Activated naive CD4-positive, alpha-beta T cell treated with anti-CD3 and anti-CD28 coated beads, Interleukin-2, amount 50 U/mL, for 16 hours (primary cell): ENCODE results near the gene RBL2.
"Not testable (repeated sequence)": the region's sequence is repeated elsewhere in the genome, so short reads cannot be mapped to it uniquely, and the experiment has no call there.

ENCODE experiments used
- DNase-seq: peaks from one replicate; pipeline ENCODE4 v3.0.0-alpha.2; 2020

RBL2 gene

GRCh38 chr16:53434377-53435065 is at the start of gene RBL2:
Gene RBL2, plus strand, starts transcription at chr16:53434471. Its CDS starts 86 bp downstream, at chr16:53434557.
- peak; percentile 85 for DNase-seq

GRCh38 chr16:53384610-53385009 is 49.7 kb upstream of the RBL2 start:
- not testable (repeated sequence) for DNase-seq

- no peak for DNase-seq
Measured at GRCh38 chr16:53404959-53405358, 29.3 kb upstream of the RBL2 start.

GRCh38 chr16:53412549-53412948 is 21.7 kb upstream of the RBL2 start:
- no peak for DNase-seq

- DNase-seq: no peak
Measured at GRCh38 chr16:53413864-53414263, 20.4 kb upstream of the RBL2 start.

GRCh38 chr16:53414381-53414780 is 19.9 kb upstream of the RBL2 start:
- no peak for DNase-seq

- no peak for DNase-seq
Measured at GRCh38 chr16:53415504-53415903, 18.8 kb upstream of the RBL2 start.

GRCh38 chr16:53417011-53417410 is 17.3 kb upstream of the RBL2 start:
- no peak for DNase-seq

GRCh38 chr16:53417976-53418375 is 16.3 kb upstream of the RBL2 start:
- no peak for DNase-seq

- not testable (repeated sequence) for DNase-seq
Measured at GRCh38 chr16:53419383-53419709, 14.9 kb upstream of the RBL2 start.

GRCh38 chr16:53421248-53421647 is 13.0 kb upstream of the RBL2 start:
- no peak for DNase-seq

GRCh38 chr16:53423968-53424367 is 10.3 kb upstream of the RBL2 start:
- DNase-seq: not testable (repeated sequence)

GRCh38 chr16:53428681-53429080 is 5.6 kb upstream of the RBL2 start:
- DNase-seq: no peak

GRCh38 chr16:53429221-53429943 is 4.9 kb upstream of the RBL2 start:
- no peak for DNase-seq

GRCh38 chr16:53430363-53430762 is 3.9 kb upstream of the RBL2 start:
- DNase-seq: no peak

- no peak for DNase-seq
Measured at GRCh38 chr16:53433509-53433908, 762 bp upstream of the RBL2 start.

GRCh38 chr16:53433930-53434376 is 318 bp upstream of the RBL2 start:
- no peak for DNase-seq

GRCh38 chr16:53435066-53435688 is 906 bp downstream of the RBL2 start:
- peak; percentile 43 for DNase-seq

- DNase-seq: no peak
Measured at GRCh38 chr16:53440125-53440524, 5.9 kb downstream of the RBL2 start.

- no peak for DNase-seq
Measured at GRCh38 chr16:53445534-53445933, 11.3 kb downstream of the RBL2 start.

- DNase-seq: no peak
Measured at GRCh38 chr16:53446090-53446489, 11.8 kb downstream of the RBL2 start.

- DNase-seq: no peak
Measured at GRCh38 chr16:53449816-53450517, 15.7 kb downstream of the RBL2 start.

GRCh38 chr16:53453928-53454327 is 19.7 kb downstream of the RBL2 start:
- no peak for DNase-seq
